Neuronal stem cell (in vitro differentiated cells): ENCODE results near the gene HELZ2.

Source experiments
- DNase-seq: peaks from one replicate; pipeline ENCODE4 v3.0.0-alpha.2; 2013; ENCODE audit warnings: low spot score
- H2AFZ ChIP-seq: one replicate; pipeline ENCODE4 v1.6.1; 2013; ENCODE audit warnings: mild to moderate bottlenecking, low read length, inconsistent platforms
- H2AK5ac ChIP-seq: 2 replicates; pipeline ENCODE4 v1.6.1; 2013; ENCODE audit warnings: low read depth, mild to moderate bottlenecking, inconsistent platforms, low read length, moderate library complexity, mixed read lengths
- H2BK120ac ChIP-seq: 2 replicates; pipeline ENCODE4 v1.6.1; 2013; ENCODE audit warnings: low read depth, mild to moderate bottlenecking, inconsistent platforms, low read length, moderate library complexity, mixed read lengths
- H2BK12ac ChIP-seq: one replicate; pipeline ENCODE4 v1.6.1; 2013; ENCODE audit warnings: low read length, inconsistent platforms
- H2BK15ac ChIP-seq: 2 replicates; pipeline ENCODE4 v1.6.1; 2013; ENCODE audit warnings: mild to moderate bottlenecking, low read length, inconsistent platforms, mixed read lengths
- H2BK5ac ChIP-seq: one replicate; pipeline ENCODE4 v1.6.1; 2013; ENCODE audit warnings: inconsistent platforms, mild to moderate bottlenecking, low read length, moderate library complexity
- H3K14ac ChIP-seq: one replicate; pipeline ENCODE4 v1.6.1; 2013; ENCODE audit warnings: low read length, inconsistent platforms
- H3K18ac ChIP-seq: 2 replicates; pipeline ENCODE4 v1.6.1; 2013; ENCODE audit warnings: low read length, inconsistent platforms
- H3K23ac ChIP-seq: 2 replicates; pipeline ENCODE4 v1.6.1; 2013; ENCODE audit warnings: low read depth, mild to moderate bottlenecking, mixed read lengths, low read length, inconsistent platforms; ENCODE audit not compliant: poor library complexity
- H3K27ac ChIP-seq: replicated peaks from 3 replicates; pipeline ENCODE4 v1.5.1; 2013; ENCODE audit warnings: low read length, inconsistent platforms
- H3K27me3 ChIP-seq, 3 experiments: 2 replicates each; pipeline ENCODE4 v1.6.1; 2013; ENCODE audit warnings: low read length in 3 of 3, mild to moderate bottlenecking in 2 of 3, inconsistent platforms in 1 of 3, low read depth in 1 of 3, mixed read lengths in 1 of 3, moderate library complexity in 1 of 3; ENCODE audit not compliant: control insufficient read depth in 3 of 3, insufficient read depth in 3 of 3
- H3K36me3 ChIP-seq, 2 donors: replicated peaks in 1 of 2; 2 replicates each; pipeline ENCODE4 v1.6.1; 2013; ENCODE audit warnings: low read length in 2 of 2; ENCODE audit not compliant: control insufficient read depth in 2 of 2, insufficient read depth in 2 of 2
- H3K4ac ChIP-seq: 2 replicates; pipeline ENCODE4 v1.6.1; 2013; ENCODE audit warnings: inconsistent platforms, mild to moderate bottlenecking, low read length, moderate library complexity
- H3K4me1 ChIP-seq, 2 donors: 1 replicate in 1 of 2; 2 replicates in 1 of 2; pipeline ENCODE4 v1.6.1; 2013; ENCODE audit warnings: low read length in 2 of 2, low read depth in 1 of 2; ENCODE audit not compliant: control insufficient read depth in 2 of 2, insufficient read depth in 1 of 2
- H3K4me2 ChIP-seq: one replicate; pipeline ENCODE4 v1.6.1; 2013; ENCODE audit warnings: mild to moderate bottlenecking, low read length, inconsistent platforms; ENCODE audit not compliant: insufficient read depth, poor library complexity, severe bottlenecking
- H3K4me3 ChIP-seq, 2 donors: 2 replicates each; pipeline ENCODE4 v1.5.1; 2013; ENCODE audit warnings: low read length in 2 of 2, mild to moderate bottlenecking in 2 of 2, inconsistent platforms in 1 of 2, moderate library complexity in 1 of 2
- H3K79me1 ChIP-seq: one replicate; pipeline ENCODE4 v1.6.1; 2013; ENCODE audit warnings: low read depth, mild to moderate bottlenecking, inconsistent platforms, low read length, moderate library complexity
- H3K9ac ChIP-seq: one replicate; pipeline ENCODE4 v1.6.1; 2013; ENCODE audit warnings: mild to moderate bottlenecking, low read depth, low read length, inconsistent platforms; ENCODE audit not compliant: poor library complexity
- H3K9me3 ChIP-seq, 2 donors: replicated peaks in 1 of 2; 2 replicates each; pipeline versions ENCODE3 to v1.6.1; 2013; ENCODE audit warnings: low read length in 2 of 2, mild to moderate bottlenecking in 2 of 2, inconsistent platforms in 1 of 2, low read depth in 1 of 2, mixed read lengths in 1 of 2, moderate library complexity in 1 of 2; ENCODE audit not compliant: control insufficient read depth in 2 of 2, insufficient read depth in 1 of 2
- H4K8ac ChIP-seq: one replicate; pipeline ENCODE4 v1.6.1; 2013; ENCODE audit warnings: low read depth, mild to moderate bottlenecking, inconsistent platforms, low read length, moderate library complexity
- H4K91ac ChIP-seq: one replicate; pipeline ENCODE4 v1.6.1; 2013; ENCODE audit warnings: low read length, low read depth, mild to moderate bottlenecking, inconsistent platforms; ENCODE audit not compliant: poor library complexity
- WGBS, 2 donors: extraction: QIAGEN DNeasy Blood & Tissue Kit; methylation state at CpG; one replicate each; pipeline ENCODE4 v1.1.7; 2013; ENCODE audit warnings: missing lambda C conversion rate in 2 of 2, mixed read lengths in 1 of 2; ENCODE audit not compliant: insufficient read length in 2 of 2, insufficient replicate concordance in 1 of 2; ENCODE audit errors: extremely low coverage in 2 of 2; 5-methylcytosine and 5-hydroxymethylcytosine counted together

Gene HELZ2

DNA sequence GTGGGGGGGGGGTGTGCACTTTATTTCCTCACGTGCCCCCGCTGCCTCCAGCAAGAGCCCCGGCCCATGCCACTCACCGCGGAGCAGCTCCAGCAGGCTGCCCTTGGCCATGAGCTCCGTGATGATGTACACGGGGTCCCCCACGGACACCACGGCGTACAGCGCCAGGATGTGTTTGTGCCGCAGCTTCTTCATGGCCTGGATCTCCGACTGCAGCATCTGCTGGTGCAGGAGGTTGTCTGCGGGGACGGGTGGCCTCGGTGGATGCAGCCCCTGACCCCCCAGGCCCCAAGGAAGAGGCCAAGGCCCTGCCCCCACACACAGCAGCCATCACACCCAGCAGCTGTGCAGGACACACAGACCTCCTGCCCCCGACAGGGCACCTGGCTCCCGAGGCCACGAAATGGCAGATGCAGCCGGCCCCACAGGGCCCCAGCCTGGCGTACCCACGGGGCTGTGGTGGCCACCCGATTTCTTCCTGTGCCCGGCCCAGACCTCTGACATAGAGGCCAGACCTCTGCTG lies 41.5 kb downstream of the HELZ2 start:
- Histone ChIP-seq H3K4me3 (peak overlapping the region in 1 of 2 donors; percentile 43), H3K4ac (no peak overlapping the region), H3K27me3 (no peaks in the 10 kb centered on the region), H2BK120ac (peak overlapping the region; percentile 47), H3K79me1 (peaks cover 6% of the 10 kb centered on the region), H4K8ac (no peak overlapping the region), H3K4me1 (peaks cover 12 to 15% of the 10 kb centered on the region in 2 donors), H3K4me2 (no peak overlapping the region), H3K9me3 (peaks cover 0 to 2% of the 10 kb centered on the region in 2 donors), H2BK12ac (no peak overlapping the region), H3K27ac (no peak overlapping the region), H3K36me3 (peaks cover 0 to 2% of the 10 kb centered on the region in 2 donors), H2BK15ac (peak overlapping the region; percentile 26), H3K18ac (peak overlapping the region; percentile 48), H3K14ac (peak overlapping the region; percentile 8), H2BK5ac (peak overlapping the region; percentile 1), H2AFZ (no peak overlapping the region), H3K23ac (peak overlapping the region; percentile 22), H2AK5ac (no peak overlapping the region), H4K91ac (peak overlapping the region; percentile 67), H3K9ac (peak overlapping the region; percentile 32)
- no peak for DNase-seq
- WGBS, 2 donors = no CpG with 5 or more reads among the region's 24 CpGs

DNA sequence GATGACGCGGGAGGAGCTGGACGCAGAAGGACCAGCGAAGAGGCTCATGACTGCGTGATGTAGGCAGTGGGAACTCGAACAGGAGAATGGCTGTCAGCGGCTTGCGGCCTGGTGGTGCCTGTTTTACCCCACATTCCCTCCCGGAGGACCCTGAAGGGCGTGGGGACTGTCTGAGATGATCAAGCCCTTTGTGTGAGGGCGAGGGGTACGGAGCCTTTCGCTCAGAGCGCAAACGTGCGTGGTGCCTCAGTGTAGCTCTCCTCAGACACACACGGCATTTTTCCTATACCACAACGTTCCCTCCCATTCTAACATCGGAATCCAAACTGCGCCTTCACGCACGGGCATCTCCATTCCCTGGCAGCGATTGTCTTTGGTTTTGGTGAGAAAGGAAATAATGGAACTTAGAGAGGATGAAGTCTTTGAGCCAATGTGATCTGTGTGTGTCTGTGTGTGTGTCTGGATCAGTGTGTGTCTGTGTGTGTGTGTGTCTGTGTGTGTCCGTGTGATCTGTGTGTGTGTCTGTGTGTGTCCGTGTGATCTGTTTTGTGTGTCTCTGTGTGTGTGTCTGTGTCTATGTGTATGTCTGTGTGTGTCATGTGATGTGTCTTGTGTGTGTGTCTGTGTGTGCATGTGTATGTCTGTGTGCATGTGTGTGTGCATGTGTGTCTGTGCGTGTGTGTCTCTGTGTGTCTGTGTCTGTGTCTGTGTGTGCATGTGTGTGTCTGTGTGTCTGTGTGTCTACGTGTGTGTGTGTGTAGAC lies 42.2 kb downstream of the HELZ2 start:
- Histone ChIP-seq H3K9me3 (peaks cover 0 to 2% of the 10 kb centered on the region in 2 donors), H3K4ac (no peak overlapping the region), H3K23ac (peak overlapping the region; percentile 22), H3K18ac (peak overlapping the region; percentile 15), H3K79me1 (peaks cover 6% of the 10 kb centered on the region), H3K4me1 (peaks cover 11 to 15% of the 10 kb centered on the region in 2 donors), H2AK5ac (no peak overlapping the region), H3K27me3 (no peaks in the 10 kb centered on the region), H2BK15ac (no peak overlapping the region), H3K14ac (no peak overlapping the region), H3K36me3 (peaks cover 0 to 2% of the 10 kb centered on the region in 2 donors), H2BK5ac (no peak overlapping the region), H3K9ac (peak overlapping the region; percentile 39), H2AFZ (no peak overlapping the region), H3K4me3 (peak overlapping the region in 1 of 2 donors; percentile 43), H2BK120ac (no peak overlapping the region), H4K91ac (peak overlapping the region; percentile 67), H4K8ac (no peak overlapping the region), H3K4me2 (no peak overlapping the region), H2BK12ac (no peak overlapping the region), H3K27ac (peak overlapping the region; percentile 21)
- no peak for DNase-seq
- WGBS, 2 donors = no CpG with 5 or more reads among the region's 27 CpGs

DNA sequence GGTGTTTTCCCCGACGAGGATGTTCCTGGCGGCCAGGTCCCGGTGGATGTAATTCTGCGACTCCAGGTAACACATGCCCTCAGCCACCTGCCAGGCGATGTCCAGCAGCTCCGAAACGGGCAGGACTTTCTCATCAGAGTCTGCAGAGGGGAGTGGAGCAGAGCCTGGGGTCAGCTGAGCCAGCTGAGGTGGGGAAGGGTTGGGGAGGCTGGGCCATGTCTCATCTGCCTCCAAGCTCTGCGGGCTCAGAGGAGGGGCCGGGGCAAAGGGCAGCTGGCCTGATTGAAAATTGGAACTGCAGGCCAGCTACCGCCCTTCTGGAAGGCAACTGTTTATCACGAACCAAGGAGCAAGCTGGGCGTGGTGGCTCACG lies 43.3 kb downstream of the HELZ2 start:
- Histone ChIP-seq H3K18ac (peak overlapping the region; percentile 44), H3K23ac (no peak overlapping the region), H4K8ac (no peak overlapping the region), H2AK5ac (peak overlapping the region; percentile 79), H2BK120ac (no peak overlapping the region), H3K4ac (no peak overlapping the region), H2BK5ac (no peak overlapping the region), H3K4me3 (no peak overlapping the region), H3K9ac (no peak overlapping the region), H3K27me3 (no peaks in the 10 kb centered on the region), H3K36me3 (peaks cover 0 to 2% of the 10 kb centered on the region in 2 donors), H3K79me1 (peaks cover 6% of the 10 kb centered on the region), H2BK15ac (no peak overlapping the region), H4K91ac (no peak overlapping the region), H3K27ac (no peak overlapping the region), H2BK12ac (no peak overlapping the region), H3K4me1 (peaks cover 3 to 11% of the 10 kb centered on the region in 2 donors), H2AFZ (no peak overlapping the region), H3K14ac (no peak overlapping the region), H3K4me2 (no peak overlapping the region), H3K9me3 (peaks cover 0 to 2% of the 10 kb centered on the region in 2 donors)
- no CpG with 5 or more reads among the region's 14 CpGs for WGBS, 2 donors
- DNase-seq = no peak
